Measurements from ENCODE around the gene PDXP.

DNA sequence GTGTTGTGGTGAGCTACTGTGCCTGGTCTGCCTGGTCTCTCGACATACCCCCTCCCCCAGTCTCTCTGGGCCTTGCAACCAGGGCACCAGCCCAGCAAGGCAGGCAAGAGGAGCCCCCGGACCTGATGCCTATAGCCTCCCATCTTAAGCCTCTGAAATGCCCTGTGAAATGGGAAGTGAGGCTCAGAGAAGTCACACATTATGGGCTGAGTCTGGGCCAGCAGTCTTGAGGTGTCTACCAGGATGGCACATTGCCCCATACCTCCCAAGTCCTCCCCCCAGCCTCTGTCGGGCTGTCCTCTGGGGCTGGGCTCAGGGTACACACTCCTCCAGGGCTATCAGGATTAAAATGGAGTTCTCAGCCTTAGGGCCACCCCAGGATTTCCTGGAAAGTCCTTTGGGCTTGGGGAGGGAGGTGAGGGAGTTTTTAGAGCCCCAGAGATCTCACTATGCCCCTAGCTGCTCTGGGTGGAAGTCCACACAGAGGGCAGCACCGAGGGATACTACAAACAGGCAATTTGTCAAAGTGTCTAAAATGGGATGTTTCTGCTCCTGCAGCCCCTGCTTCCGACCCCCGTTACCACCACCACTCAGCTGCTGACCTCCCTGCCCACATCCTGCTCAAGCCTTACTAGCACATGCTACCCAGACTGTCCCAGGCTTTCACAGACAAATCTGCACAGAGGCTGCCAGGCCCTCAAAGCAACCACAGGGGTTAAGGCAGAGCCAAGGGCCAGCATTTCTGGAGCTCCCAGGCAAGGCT lies 22.2 kb upstream of the PDXP start:
- TF ChIP-seq PPARA (CRISPR knock-in tag; IDR thresholded peaks at IDR 0.05; ENCODE audit: borderline replicate concordance) (no peak), RARB (CRISPR knock-in tag; IDR thresholded peaks at IDR 0.05) (no peak), ZNF8 (CRISPR knock-in tag; IDR thresholded peaks at IDR 0.05) (no peak)
